MM.1S (cell line): ENCODE results near the gene MPZL3.

Source experiments
- DNase-seq: peaks from one replicate; pipeline ENCODE4 v3.0.0-alpha.2; 2015
- H2AFZ ChIP-seq: fragments of 300-600 bp; sonication (generic); 2 replicates; pipeline ENCODE4 v1.6.0; 2016; ENCODE audit warnings: antibody characterized with exemption, low read length
- H3F3A ChIP-seq: fragments of 300-600 bp; sonication (generic); 2 replicates; pipeline ENCODE4 v1.6.1; 2016; ENCODE audit warnings: mild to moderate bottlenecking, antibody characterized with exemption, low read length, moderate library complexity, mixed read lengths; ENCODE audit not compliant: insufficient read depth
- H3K27ac ChIP-seq: fragments of 300-600 bp; sonication (generic); 2 replicates; pipeline ENCODE4 v1.5.1; 2016; ENCODE audit warnings: mild to moderate bottlenecking, low read length
- H3K27me3 ChIP-seq: fragments of 300-600 bp; sonication (generic); replicated peaks from 2 replicates; pipeline ENCODE4 v1.6.0; 2016; ENCODE audit warnings: low read length; ENCODE audit not compliant: insufficient read depth
- H3K36me3 ChIP-seq: fragments of 300-600 bp; sonication (generic); replicated peaks from 2 replicates; pipeline ENCODE4 v1.6.1; 2016; ENCODE audit warnings: mild to moderate bottlenecking, low read length, mixed read lengths; ENCODE audit not compliant: insufficient read depth
- H3K4me1 ChIP-seq: fragments of 300-600 bp; sonication (generic); 2 replicates; pipeline ENCODE4 v1.6.1; 2016; ENCODE audit warnings: low read length, mixed read lengths
- H3K4me2 ChIP-seq: fragments of 300-600 bp; sonication (generic); 2 replicates; pipeline ENCODE4 v1.6.0; 2016; ENCODE audit warnings: low read depth, low read length
- H3K4me3 ChIP-seq: fragments of 300-600 bp; sonication (generic); 2 replicates; pipeline ENCODE4 v1.5.1; 2016; ENCODE audit warnings: low read length, mixed read lengths
- H3K79me2 ChIP-seq: fragments of 300-600 bp; sonication (generic); 2 replicates; pipeline ENCODE4 v1.6.1; 2016; ENCODE audit warnings: mixed run types, low read length, mixed read lengths
- H3K9ac ChIP-seq: fragments of 300-600 bp; sonication (generic); 2 replicates; pipeline ENCODE4 v1.6.1; 2016; ENCODE audit warnings: low read length, mixed read lengths
- H3K9me2 ChIP-seq: fragments of 300-600 bp; sonication (generic); replicated peaks from 2 replicates; pipeline ENCODE4 v1.6.1; 2016; ENCODE audit warnings: mild to moderate bottlenecking, low read length, mixed read lengths; ENCODE audit not compliant: insufficient read depth
- H3K9me3 ChIP-seq: fragments of 300-600 bp; sonication (generic); replicated peaks from 2 replicates; pipeline ENCODE4 v1.6.1; 2016; ENCODE audit warnings: mild to moderate bottlenecking, low read length, mixed read lengths; ENCODE audit not compliant: insufficient read depth
- H4K20me1 ChIP-seq: fragments of 300-600 bp; sonication (generic); 2 replicates; pipeline ENCODE4 v1.6.1; 2016; ENCODE audit warnings: mild to moderate bottlenecking, low read length, moderate library complexity, mixed read lengths; ENCODE audit not compliant: insufficient read depth
- EZH2 ChIP-seq: fragments of 300-600 bp; sonication (generic); optimal IDR thresholded peaks from 2 replicates; pipeline ENCODE3; 2017; ENCODE audit warnings: low read depth, mild to moderate bottlenecking, antibody characterized with exemption, low read length, mixed read lengths
- EZH2phosphoT487 ChIP-seq: fragments of 300-600 bp; sonication (generic); IDR thresholded peaks from 2 replicates; pipeline ENCODE4 v1.6.1; 2018; ENCODE audit warnings: antibody characterized with exemption, low read length
- TF ChIP-seq, protein P1 (sequence below): fragments of 300-600 bp; sonication (generic); IDR thresholded peaks from 2 replicates; pipeline ENCODE4 v1.5.1; 2016; ENCODE audit warnings: antibody characterized with exemption, low read length, mixed read lengths

The MPZL3 gene

DNA sequence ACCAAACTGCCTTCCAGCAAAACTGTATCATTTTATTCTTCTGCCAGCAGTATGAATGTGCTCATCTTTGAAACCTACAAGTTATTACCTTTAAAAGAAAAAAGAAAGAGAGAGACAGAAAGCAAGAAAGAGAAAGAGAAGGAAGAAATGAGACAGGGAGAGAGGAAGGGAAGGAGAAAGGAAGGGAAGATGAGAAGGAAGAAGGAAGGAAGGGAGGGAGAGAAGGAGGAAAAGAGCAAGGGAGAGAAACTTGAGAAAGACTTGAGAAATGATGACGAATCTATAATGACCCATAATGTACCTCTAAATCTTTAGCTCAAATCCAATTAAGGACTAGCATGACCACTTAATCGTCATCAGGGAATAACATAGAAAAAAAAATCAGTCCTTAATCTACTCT lies 16.0 kb downstream of the MPZL3 start:
- no peaks in the 10 kb centered on the region for H3K9me3 ChIP-seq
- no peak overlapping the region for H3K27ac ChIP-seq
- H4K20me1 ChIP-seq, result no peaks in the 10 kb centered on the region

DNA sequence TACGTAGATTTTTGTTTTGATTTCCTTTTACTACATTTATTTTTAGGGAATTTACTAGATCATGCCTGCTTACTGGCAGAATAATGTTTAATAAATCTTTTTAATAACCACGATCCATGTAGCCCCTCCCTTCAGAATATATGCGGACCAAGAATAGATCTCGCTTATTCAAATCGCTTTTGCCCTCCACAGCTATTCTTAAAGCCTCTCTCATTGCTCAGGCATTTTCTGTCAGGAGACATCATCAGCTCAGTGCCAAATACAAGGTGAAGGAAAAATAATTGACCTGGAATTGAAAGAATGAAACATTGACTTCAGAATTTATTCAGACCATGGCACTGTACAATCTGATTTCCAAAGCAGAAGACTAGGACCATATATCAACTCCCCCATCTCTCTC lies 17.3 kb downstream of the MPZL3 start:
- no peak overlapping the region for H3K4me3 ChIP-seq
- no peak for TF ChIP-seq EZH2phosphoT487
- TF ChIP-seq, protein P1, sequence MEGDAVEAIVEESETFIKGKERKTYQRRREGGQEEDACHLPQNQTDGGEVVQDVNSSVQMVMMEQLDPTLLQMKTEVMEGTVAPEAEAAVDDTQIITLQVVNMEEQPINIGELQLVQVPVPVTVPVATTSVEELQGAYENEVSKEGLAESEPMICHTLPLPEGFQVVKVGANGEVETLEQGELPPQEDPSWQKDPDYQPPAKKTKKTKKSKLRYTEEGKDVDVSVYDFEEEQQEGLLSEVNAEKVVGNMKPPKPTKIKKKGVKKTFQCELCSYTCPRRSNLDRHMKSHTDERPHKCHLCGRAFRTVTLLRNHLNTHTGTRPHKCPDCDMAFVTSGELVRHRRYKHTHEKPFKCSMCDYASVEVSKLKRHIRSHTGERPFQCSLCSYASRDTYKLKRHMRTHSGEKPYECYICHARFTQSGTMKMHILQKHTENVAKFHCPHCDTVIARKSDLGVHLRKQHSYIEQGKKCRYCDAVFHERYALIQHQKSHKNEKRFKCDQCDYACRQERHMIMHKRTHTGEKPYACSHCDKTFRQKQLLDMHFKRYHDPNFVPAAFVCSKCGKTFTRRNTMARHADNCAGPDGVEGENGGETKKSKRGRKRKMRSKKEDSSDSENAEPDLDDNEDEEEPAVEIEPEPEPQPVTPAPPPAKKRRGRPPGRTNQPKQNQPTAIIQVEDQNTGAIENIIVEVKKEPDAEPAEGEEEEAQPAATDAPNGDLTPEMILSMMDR, result no peak
- no peak for TF ChIP-seq EZH2
- no peaks in the 10 kb centered on the region for H3K36me3 ChIP-seq
- no peaks in the 10 kb centered on the region for H3K27me3 ChIP-seq
- no peaks in the 10 kb centered on the region for H3F3A ChIP-seq
- H3K9me3 ChIP-seq, result no peaks in the 10 kb centered on the region
- no peaks in the 10 kb centered on the region for H4K20me1 ChIP-seq
- no peak for DNase-seq
- no peaks in the 10 kb centered on the region for H3K79me2 ChIP-seq
- no peak overlapping the region for H2AFZ ChIP-seq
- no peak overlapping the region for H3K27ac ChIP-seq
- no peak overlapping the region for H3K4me2 ChIP-seq
- no peaks in the 10 kb centered on the region for H3K9me2 ChIP-seq
- H3K4me1 ChIP-seq, result no peaks in the 10 kb centered on the region
- H3K9ac ChIP-seq, result no peak overlapping the region

More for the DNA sequence above, 16.0 kb downstream of the MPZL3 start:
- Histone ChIP-seq H3K4me3 (no peak overlapping the region), H3K9ac (no peak overlapping the region), H3K9me2 (no peaks in the 10 kb centered on the region), H3F3A (no peaks in the 10 kb centered on the region), H2AFZ (no peak overlapping the region), H3K27me3 (no peaks in the 10 kb centered on the region), H3K4me2 (no peak overlapping the region), H3K4me1 (no peaks in the 10 kb centered on the region), H3K79me2 (no peaks in the 10 kb centered on the region), H3K36me3 (no peaks in the 10 kb centered on the region)
- TF ChIP-seq EZH2, result no peak
- TF ChIP-seq, protein P1, result no peak
- no peak for TF ChIP-seq EZH2phosphoT487
- DNase-seq, result no peak

DNA sequence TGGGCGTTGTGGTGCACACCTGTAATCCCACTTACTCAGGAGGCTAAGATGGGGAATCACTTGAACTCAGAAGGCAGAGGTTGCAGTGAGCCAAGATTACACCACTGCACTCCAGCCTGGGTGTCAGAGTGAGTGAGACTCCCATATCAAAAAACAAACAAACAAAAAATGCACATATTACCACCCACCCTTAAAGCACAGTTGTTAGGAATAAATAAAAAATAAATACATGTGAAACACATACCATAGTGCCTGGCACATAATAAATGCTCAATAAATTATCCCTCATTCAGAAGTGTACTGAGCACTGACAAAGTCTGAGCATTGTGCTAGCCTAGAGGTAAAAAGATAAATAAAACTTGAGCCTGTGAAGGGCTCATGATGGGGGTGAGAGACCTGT lies 18.3 kb downstream of the MPZL3 start:
- DNase-seq, result no peak

More for the DNA sequence above, 18.3 kb downstream of the MPZL3 start:
- H2AFZ ChIP-seq, result no peak overlapping the region
- H3K36me3 ChIP-seq, result no peaks in the 10 kb centered on the region
- H4K20me1 ChIP-seq, result no peaks in the 10 kb centered on the region
- no peaks in the 10 kb centered on the region for H3K9me2 ChIP-seq
- H3K9ac ChIP-seq, result no peak overlapping the region
- no peak overlapping the region for H3K27ac ChIP-seq
- H3F3A ChIP-seq, result no peaks in the 10 kb centered on the region
- H3K9me3 ChIP-seq, result no peaks in the 10 kb centered on the region
- H3K4me3 ChIP-seq, result no peak overlapping the region
- no peak overlapping the region for H3K4me2 ChIP-seq
- no peaks in the 10 kb centered on the region for H3K4me1 ChIP-seq
- no peaks in the 10 kb centered on the region for H3K79me2 ChIP-seq
- H3K27me3 ChIP-seq, result no peaks in the 10 kb centered on the region
- TF ChIP-seq EZH2phosphoT487 (no peak), EZH2 (no peak)
- TF ChIP-seq, protein P1, result no peak
